Caco-2 (cell line): ENCODE results near the gene PIK3CA. TPM values are rescaled to one million over a fixed set of nuclear protein-coding genes. Genes with fewer than 3 reads are reported as not detected.
"Not testable (repeated sequence)": the region's sequence is repeated elsewhere in the genome, so short reads cannot be mapped to it uniquely, and the experiment has no call there.

Experiments used
- BruUV-seq: library from RNA; stranded (reverse); fragments of 400-500 nt; replicated peaks from 2 replicates; lab custom pipeline; 2021; lab: Mats Ljungman, UMichigan
- CTCF ChIA-PET: fragments of 300-600 bp; sonication (Branson Sonifier 250); formaldehyde crosslinking; loops from one replicate; lab custom pipeline; 2022; ENCODE audit warnings: antibody characterized with exemption; lab: Charles Lee
- POLR2A ChIA-PET: fragments of 300-600 bp; sonication (Branson Sonifier 250); formaldehyde crosslinking; loops from one replicate; lab custom pipeline; 2022; ENCODE audit warnings: antibody characterized with exemption; lab: Charles Lee
- DNase-seq, 2 experiments: peaks; one replicate each; pipeline versions ENCODE4 v3.0.0 to v3.0.0-alpha.2; 2020 to 2022
- H3K27me3 ChIP-seq: replicated peaks from 2 replicates; pipeline ENCODE4 v1.6.0; 2011; ENCODE audit warnings: low read length; ENCODE audit not compliant: control insufficient read depth, insufficient read depth
- H3K36me3 ChIP-seq: 2 replicates; pipeline ENCODE4 v1.5.1; 2011; ENCODE audit warnings: low read length; ENCODE audit not compliant: control insufficient read depth, insufficient read depth
- H3K4me1 ChIP-seq: fragments of 250-450 bp; sonication (Bioruptor Pico); 2 replicates; pipeline ENCODE4 v1.5.1; 2020; ENCODE audit warnings: mild to moderate bottlenecking
- H3K4me3 ChIP-seq: 2 replicates; pipeline ENCODE4 v1.5.1; 2011; ENCODE audit warnings: low read depth, mild to moderate bottlenecking, control low read depth, low read length
- H3K9me3 ChIP-seq: fragments of 250-450 bp; sonication (Bioruptor Pico); 2 replicates; pipeline ENCODE4 v1.5.1; 2020; ENCODE audit warnings: mild to moderate bottlenecking, moderate library complexity
- H3K27ac Mint-ChIP-seq: one replicate; pipeline ENCODE4 v1.8.0; 2022; ENCODE audit warnings: mixed read lengths; ENCODE audit not compliant: unreplicated experiment
- H3K27me3 Mint-ChIP-seq: one replicate; pipeline ENCODE4 v1.8.0; 2022; ENCODE audit warnings: mixed read lengths; ENCODE audit not compliant: insufficient read depth, unreplicated experiment
- H3K36me3 Mint-ChIP-seq: one replicate; pipeline ENCODE4 v1.8.0; 2022; ENCODE audit warnings: mild to moderate bottlenecking, mixed read lengths; ENCODE audit not compliant: insufficient read depth, unreplicated experiment
- H3K4me1 Mint-ChIP-seq: one replicate; pipeline ENCODE4 v1.8.0; 2022; ENCODE audit warnings: low read depth, mixed read lengths; ENCODE audit not compliant: unreplicated experiment
- H3K4me3 Mint-ChIP-seq: one replicate; pipeline ENCODE4 v1.8.0; 2022; ENCODE audit warnings: mild to moderate bottlenecking, moderate library complexity, mixed read lengths; ENCODE audit not compliant: unreplicated experiment
- H3K9me3 Mint-ChIP-seq: one replicate; pipeline ENCODE4 v1.8.0; 2022; ENCODE audit warnings: mixed read lengths; ENCODE audit not compliant: unreplicated experiment
- intact Hi-C: fragments of 100-400 bp; cut with micrococcal nuclease; formaldehyde crosslinking; loops from one replicate; pipeline ENCODE4 v1.10.0; 2022; ENCODE audit not compliant: unreplicated experiment
- total RNA-seq: library from RNA; stranded (reverse); gene quantifications from 2 replicates; pipeline ENCODE4 v1.2.3, GENCODE V29; 2022
- TF ChIP-seq, protein P1 (sequence below), 2 experiments: fragments of 200-600 bp in 1 of 2; IDR thresholded peaks; 1 replicate in 1 of 2; 2 replicates in 1 of 2; pipeline versions ENCODE4 v1.5.1 to v1.8.0; 2011 to 2022; ENCODE audit warnings: antibody characterized with exemption in 1 of 2, control low read depth in 1 of 2, inconsistent platforms in 1 of 2, low read depth in 1 of 2, low read length in 1 of 2, mild to moderate bottlenecking in 1 of 2, moderate library complexity in 1 of 2; ENCODE audit not compliant: insufficient read depth in 1 of 2, severe bottlenecking in 1 of 2, unreplicated experiment in 1 of 2

The PIK3CA gene
- total RNA-seq, 1 experiment from 2014 or later, result 10.6 TPM

DNA sequence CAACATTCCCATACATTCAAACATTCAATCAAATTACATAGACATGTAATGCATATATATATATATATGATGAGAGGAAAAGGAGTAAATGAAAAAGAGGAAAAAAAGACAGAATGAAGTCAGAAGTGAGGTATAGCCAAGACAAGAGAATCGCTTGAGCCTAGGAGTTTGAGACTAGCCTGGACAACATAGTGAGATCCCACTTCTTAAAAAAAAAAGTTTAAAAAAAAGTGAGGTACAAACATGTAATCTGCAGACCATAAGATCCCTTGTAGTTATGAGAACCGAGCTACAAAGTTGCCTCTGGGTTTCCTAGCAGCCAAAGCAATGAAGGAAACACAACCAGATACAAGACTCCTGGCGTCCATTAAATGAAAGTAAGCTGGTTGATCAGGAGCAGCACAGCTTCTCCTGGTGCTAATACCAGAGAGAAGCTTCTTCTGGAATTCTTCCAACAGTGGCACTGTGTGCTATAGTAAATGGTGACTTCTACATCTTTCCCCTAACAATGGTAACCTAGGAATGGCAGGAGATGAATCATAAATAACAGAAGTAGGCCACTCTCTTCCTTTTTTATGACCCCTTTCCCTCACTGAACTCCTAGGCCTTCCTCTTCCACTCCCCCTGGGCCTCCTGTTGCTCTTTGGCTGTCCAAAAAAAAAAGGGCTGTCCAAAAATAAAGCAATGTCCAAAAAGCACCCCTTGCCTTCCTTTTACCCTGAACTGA, 99.3 kb downstream of the PIK3CA start:
- CTCF ChIA-PET, result no interaction called here
- Mint-ChIP-seq H3K4me3 (no peak overlapping the region), H3K27me3 (no peaks in the 10 kb centered on the region), H3K36me3 (peaks cover 29% of the 10 kb centered on the region), H3K4me1 (peaks cover 7% of the 10 kb centered on the region), H3K27ac (no peak overlapping the region), H3K9me3 (peaks cover 8% of the 10 kb centered on the region)
- Histone ChIP-seq H3K9me3 (no peaks in the 10 kb centered on the region; the same call in 1 of the 2 replicates), H3K27me3 (no peaks in the 10 kb centered on the region), H3K36me3 (no peaks in the 10 kb centered on the region), H3K4me1 (peaks cover 12% of the 10 kb centered on the region), H3K4me3 (no peak overlapping the region)
- intact Hi-C loops, result no loop called here
- POLR2A ChIA-PET, result no interaction called here
- BruUV-seq, result no TSS peak
- TF ChIP-seq, protein P1, sequence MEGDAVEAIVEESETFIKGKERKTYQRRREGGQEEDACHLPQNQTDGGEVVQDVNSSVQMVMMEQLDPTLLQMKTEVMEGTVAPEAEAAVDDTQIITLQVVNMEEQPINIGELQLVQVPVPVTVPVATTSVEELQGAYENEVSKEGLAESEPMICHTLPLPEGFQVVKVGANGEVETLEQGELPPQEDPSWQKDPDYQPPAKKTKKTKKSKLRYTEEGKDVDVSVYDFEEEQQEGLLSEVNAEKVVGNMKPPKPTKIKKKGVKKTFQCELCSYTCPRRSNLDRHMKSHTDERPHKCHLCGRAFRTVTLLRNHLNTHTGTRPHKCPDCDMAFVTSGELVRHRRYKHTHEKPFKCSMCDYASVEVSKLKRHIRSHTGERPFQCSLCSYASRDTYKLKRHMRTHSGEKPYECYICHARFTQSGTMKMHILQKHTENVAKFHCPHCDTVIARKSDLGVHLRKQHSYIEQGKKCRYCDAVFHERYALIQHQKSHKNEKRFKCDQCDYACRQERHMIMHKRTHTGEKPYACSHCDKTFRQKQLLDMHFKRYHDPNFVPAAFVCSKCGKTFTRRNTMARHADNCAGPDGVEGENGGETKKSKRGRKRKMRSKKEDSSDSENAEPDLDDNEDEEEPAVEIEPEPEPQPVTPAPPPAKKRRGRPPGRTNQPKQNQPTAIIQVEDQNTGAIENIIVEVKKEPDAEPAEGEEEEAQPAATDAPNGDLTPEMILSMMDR (IDR thresholded peaks at IDR 0.05; ENCODE audit: insufficient read depth in 1 of 2, low read depth in 1 of 2, low read length in 1 of 2, severe bottlenecking in 1 of 2, unreplicated experiment in 1 of 2), result no peak
- DNase-seq, result no peak

DNA sequence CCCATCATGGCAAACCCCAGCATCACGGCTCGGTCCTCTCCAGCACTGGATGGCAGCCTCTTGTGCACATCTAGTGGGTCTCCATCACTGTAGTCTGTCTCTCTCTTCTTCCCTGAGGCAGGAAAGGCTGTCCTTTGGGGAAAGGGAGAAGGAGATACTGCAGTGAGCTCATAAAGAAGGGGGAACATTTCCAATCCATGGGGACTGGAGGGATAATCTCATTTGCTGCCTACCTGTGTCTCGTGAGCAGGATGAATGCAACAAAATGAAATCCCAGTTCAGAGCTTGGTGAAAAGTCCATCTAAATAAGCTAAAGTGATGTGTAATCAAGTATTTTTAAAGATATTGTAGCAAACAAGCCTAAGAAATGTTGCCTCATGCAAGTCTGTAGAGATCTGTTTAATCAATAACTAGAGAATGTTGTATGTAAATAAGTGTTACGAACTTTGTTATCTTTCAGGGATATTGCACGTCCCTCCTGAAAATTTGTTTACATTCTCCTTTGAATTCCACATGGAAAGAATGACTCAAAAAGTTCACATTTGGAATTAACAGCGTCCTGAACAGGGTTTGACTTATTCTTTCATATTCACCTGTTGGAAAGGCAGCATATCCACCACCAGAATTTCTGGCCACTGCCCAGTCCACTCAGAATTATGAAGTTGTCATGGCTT, 102.8 kb downstream of the PIK3CA start, which contains the start of gene KCNMB3:
Gene KCNMB3, minus strand, starts transcription at position 312 of the 674 bp plus-strand sequence. Its CDS starts 124 bp downstream, at position 188.
- peaks cover 17% of the 10 kb centered on the region for H3K4me1 ChIP-seq
- intact Hi-C loops, result loop anchor here (5.0 kb wide), 1 partner anchor 104 kb away; the partner anchor contains the start of gene PIK3CA
- peak in 1 of 2 experiments; percentile 32 for DNase-seq
- H3K4me3 ChIP-seq, result no peak within 1 kb of the TSS
- TF ChIP-seq, protein P1 (IDR thresholded peaks at IDR 0.05; ENCODE audit: insufficient read depth in 1 of 2, low read depth in 1 of 2, low read length in 1 of 2, severe bottlenecking in 1 of 2, unreplicated experiment in 1 of 2), result no peak
- POLR2A ChIA-PET, result no interaction called here
- H3K36me3 Mint-ChIP-seq, result peaks cover 16% of the 10 kb centered on the region
- peak within 1 kb of the TSS; percentile 67 for H3K27ac Mint-ChIP-seq
- CTCF ChIA-PET, result no interaction called here
- H3K4me3 Mint-ChIP-seq, result no peak within 1 kb of the TSS
- H3K27me3 Mint-ChIP-seq, result no peaks in the 10 kb centered on the region
- no TSS peak for BruUV-seq
- H3K4me1 Mint-ChIP-seq, result peaks cover 11% of the 10 kb centered on the region
- no peaks in the 10 kb centered on the region for H3K27me3 ChIP-seq
- H3K9me3 Mint-ChIP-seq, result peaks cover 8% of the 10 kb centered on the region
- H3K36me3 ChIP-seq, result no peaks in the 10 kb centered on the region
- no peaks in the 10 kb centered on the region; the same call in 1 of the 2 replicates for H3K9me3 ChIP-seq

DNA sequence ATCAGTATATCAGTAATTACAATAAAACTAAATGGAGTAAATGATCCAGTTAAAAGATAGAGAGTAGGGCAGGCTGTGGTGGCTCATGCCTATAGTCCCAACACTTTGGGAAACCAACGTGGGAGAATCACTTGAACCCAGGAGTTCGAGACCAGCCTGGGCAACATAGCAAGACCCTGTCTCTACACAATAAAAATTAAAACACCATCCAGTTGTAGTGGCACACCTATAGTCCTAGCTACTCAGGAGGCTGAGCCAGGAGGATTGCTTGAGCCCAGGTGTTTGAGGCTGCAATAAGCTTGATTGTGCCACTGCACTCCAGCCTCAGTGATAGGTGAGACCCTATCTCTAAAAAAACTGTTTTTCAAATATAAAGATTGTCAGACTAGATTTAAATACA, 108.7 kb downstream of the PIK3CA start:
- Mint-ChIP-seq H3K4me3 (no peak overlapping the region), H3K9me3 (peaks cover 27% of the 10 kb centered on the region), H3K27ac (no peak overlapping the region), H3K36me3 (peaks cover 16% of the 10 kb centered on the region), H3K4me1 (peaks cover 35% of the 10 kb centered on the region), H3K27me3 (no peaks in the 10 kb centered on the region)
- ChIA-PET POLR2A (no interaction called here), CTCF (no interaction called here)
- H3K27me3 ChIP-seq, result no peaks in the 10 kb centered on the region
- BruUV-seq, result no TSS peak
- no peak for DNase-seq
- H3K4me1 ChIP-seq, result peaks cover 6% of the 10 kb centered on the region; the same call in 1 of the 2 replicates
- no peaks in the 10 kb centered on the region for H3K36me3 ChIP-seq
- H3K9me3 ChIP-seq, result 0 out of 2 replicates have a peak, but pooled peaks cover 6% of the 10 kb centered on the region
- H3K4me3 ChIP-seq, result no peak overlapping the region
- TF ChIP-seq, protein P1 (IDR thresholded peaks at IDR 0.05; ENCODE audit: insufficient read depth in 1 of 2, low read depth in 1 of 2, low read length in 1 of 2, severe bottlenecking in 1 of 2, unreplicated experiment in 1 of 2), result no peak
- intact Hi-C loops, result no loop called here

DNA sequence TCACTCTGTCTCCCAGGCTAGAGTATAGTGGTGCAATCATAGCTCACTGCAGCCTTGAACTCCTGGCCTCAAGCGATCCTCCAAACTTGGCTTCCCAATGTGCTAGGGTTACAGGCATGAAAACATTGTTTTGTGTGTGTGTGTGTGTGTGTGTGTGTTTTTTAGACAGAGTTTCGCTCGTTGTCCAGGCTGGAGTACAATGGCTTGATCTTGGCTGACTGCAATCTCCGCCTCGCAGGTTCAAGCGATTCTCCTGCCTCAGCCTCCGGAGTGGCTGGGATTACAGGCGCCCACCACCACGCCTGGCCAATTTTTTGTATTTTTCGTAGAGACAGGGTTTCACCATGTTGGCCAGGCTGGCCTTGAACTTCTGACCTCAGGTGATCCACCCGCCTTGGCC, 109.6 kb downstream of the PIK3CA start:
- H3K4me1 ChIP-seq, H3K27me3 ChIP-seq, CTCF ChIA-PET, BruUV-seq, H3K27me3 Mint-ChIP-seq, H3K36me3 ChIP-seq, intact Hi-C loops, H3K27ac Mint-ChIP-seq, POLR2A ChIA-PET, H3K9me3 ChIP-seq, DNase-seq, H3K4me3 ChIP-seq, H3K4me3 Mint-ChIP-seq: not testable (repeated sequence)
- H3K36me3 Mint-ChIP-seq, result peaks cover 16% of the 10 kb centered on the region
- H3K9me3 Mint-ChIP-seq, result peaks cover 27% of the 10 kb centered on the region
- H3K4me1 Mint-ChIP-seq, result peaks cover 35% of the 10 kb centered on the region
